HG03108 (cell line): ENCODE measurements around the gene CPSF3.

ENCODE experiments used
- ATAC-seq: cut with Tn5 transposase; IDR thresholded peaks from one replicate; pipeline ENCODE4 v1.9.1; 2021; ENCODE audit warnings: moderate library complexity; ENCODE audit not compliant: unreplicated experiment

The CPSF3 gene

GRCh38 chr2:9416962-9417316, 6.5 kb upstream of the CPSF3 start:
- ATAC-seq: no peak

- ATAC-seq: no peak
These were observed 5.7 kb upstream of the CPSF3 start for GRCh38 chr2:9417725-9418124.

GRCh38 chr2:9418746-9419145, 4.7 kb upstream of the CPSF3 start:
- no peak for ATAC-seq

- no peak for ATAC-seq
These were observed 3.9 kb upstream of the CPSF3 start for GRCh38 chr2:9419541-9419940.

GRCh38 chr2:9420495-9420894, 3.0 kb upstream of the CPSF3 start:
- no peak for ATAC-seq

GRCh38 chr2:9422321-9423099, 944 bp upstream of the CPSF3 start:
- ATAC-seq: peak; percentile 12

GRCh38 chr2:9423922-9424272, 443 bp downstream of the CPSF3 start:
- no peak for ATAC-seq

- no peak for ATAC-seq
These were observed 1.2 kb downstream of the CPSF3 start for GRCh38 chr2:9424447-9425164.

- ATAC-seq: no peak
These were observed 5.6 kb downstream of the CPSF3 start for GRCh38 chr2:9428965-9429577.

GRCh38 chr2:9430316-9431293, 7.2 kb downstream of the CPSF3 start:
- no peak for ATAC-seq

- no peak for ATAC-seq
These were observed 11.0 kb downstream of the CPSF3 start for GRCh38 chr2:9434489-9434888.

- ATAC-seq: no peak
These were observed 16.1 kb downstream of the CPSF3 start for GRCh38 chr2:9439536-9439935.

GRCh38 chr2:9440058-9440727, 16.7 kb downstream of the CPSF3 start:
- no peak for ATAC-seq

GRCh38 chr2:9441556-9441955, 18.1 kb downstream of the CPSF3 start:
- ATAC-seq: no peak

- no peak for ATAC-seq
These were observed 20.1 kb downstream of the CPSF3 start for GRCh38 chr2:9443526-9443925.

GRCh38 chr2:9445089-9445488, 21.6 kb downstream of the CPSF3 start:
- no peak for ATAC-seq

GRCh38 chr2:9451231-9451630, 27.8 kb downstream of the CPSF3 start:
- no peak for ATAC-seq

GRCh38 chr2:9460441-9461017, 37.1 kb downstream of the CPSF3 start:
- ATAC-seq: no peak

- ATAC-seq: no peak
These were observed 37.6 kb downstream of the CPSF3 start for GRCh38 chr2:9461079-9461478.

GRCh38 chr2:9462313-9462712, 38.9 kb downstream of the CPSF3 start:
- no peak for ATAC-seq
